GM12864 (cell line): Measurements from ENCODE around the gene NUP210L.

Experiments used
- DNase-seq: peaks from one replicate; pipeline ENCODE4 v3.0.0-alpha.2; 2011; ENCODE audit warnings: low read depth
- H3K4me3 ChIP-seq: 2 replicates; pipeline ENCODE4 v1.5.1; 2011; ENCODE audit warnings: mild to moderate bottlenecking, low read depth, low read length, control low read depth
- TF ChIP-seq, protein P1 (sequence below): IDR thresholded peaks from 2 replicates; pipeline ENCODE4 v1.5.1; 2011; ENCODE audit warnings: low read depth, mild to moderate bottlenecking, moderate library complexity, low read length, control low read depth, inconsistent platforms; ENCODE audit errors: missing control alignments

Gene NUP210L

DNA sequence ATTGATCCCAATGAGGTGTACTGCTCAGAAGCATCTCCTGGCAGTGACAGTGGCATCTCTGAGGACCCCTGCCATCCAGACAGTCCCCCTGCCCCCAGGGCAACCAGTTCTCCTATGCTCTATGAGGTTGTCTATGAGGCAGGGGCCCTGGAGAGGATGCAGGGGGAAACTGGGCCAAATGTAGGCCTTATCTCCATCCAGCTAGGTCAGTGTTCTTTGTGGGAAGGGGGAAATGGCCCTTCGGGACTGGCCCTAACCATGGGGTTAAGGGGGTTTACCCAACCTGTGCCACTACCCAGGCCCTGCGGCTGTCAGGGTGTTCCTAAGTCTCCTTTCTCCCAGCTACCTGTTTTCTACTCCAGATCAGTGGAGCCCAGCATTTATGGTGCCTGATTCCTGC lies 185.9 kb downstream of the NUP210L start:
- no peak overlapping the region for H3K4me3 ChIP-seq
- DNase-seq: no peak
- TF ChIP-seq, protein P1, sequence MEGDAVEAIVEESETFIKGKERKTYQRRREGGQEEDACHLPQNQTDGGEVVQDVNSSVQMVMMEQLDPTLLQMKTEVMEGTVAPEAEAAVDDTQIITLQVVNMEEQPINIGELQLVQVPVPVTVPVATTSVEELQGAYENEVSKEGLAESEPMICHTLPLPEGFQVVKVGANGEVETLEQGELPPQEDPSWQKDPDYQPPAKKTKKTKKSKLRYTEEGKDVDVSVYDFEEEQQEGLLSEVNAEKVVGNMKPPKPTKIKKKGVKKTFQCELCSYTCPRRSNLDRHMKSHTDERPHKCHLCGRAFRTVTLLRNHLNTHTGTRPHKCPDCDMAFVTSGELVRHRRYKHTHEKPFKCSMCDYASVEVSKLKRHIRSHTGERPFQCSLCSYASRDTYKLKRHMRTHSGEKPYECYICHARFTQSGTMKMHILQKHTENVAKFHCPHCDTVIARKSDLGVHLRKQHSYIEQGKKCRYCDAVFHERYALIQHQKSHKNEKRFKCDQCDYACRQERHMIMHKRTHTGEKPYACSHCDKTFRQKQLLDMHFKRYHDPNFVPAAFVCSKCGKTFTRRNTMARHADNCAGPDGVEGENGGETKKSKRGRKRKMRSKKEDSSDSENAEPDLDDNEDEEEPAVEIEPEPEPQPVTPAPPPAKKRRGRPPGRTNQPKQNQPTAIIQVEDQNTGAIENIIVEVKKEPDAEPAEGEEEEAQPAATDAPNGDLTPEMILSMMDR: no peak

DNA sequence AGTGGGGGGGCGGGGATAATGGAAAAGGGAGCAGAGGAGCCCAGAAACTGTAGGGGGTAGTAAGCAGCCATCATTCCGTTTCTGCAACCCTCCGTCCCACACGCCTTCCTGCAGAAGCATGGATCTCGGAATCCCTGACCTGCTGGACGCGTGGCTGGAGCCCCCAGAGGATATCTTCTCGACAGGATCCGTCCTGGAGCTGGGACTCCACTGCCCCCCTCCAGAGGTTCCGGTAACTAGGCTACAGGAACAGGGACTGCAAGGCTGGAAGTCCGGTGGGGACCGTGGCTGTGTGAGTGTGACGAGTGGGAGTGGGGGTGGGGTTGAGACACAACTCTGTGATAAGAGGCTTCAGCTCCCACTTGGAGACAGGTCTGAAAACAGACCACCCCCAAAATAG lies 186.5 kb downstream of the NUP210L start:
- peak overlapping the region; percentile 71 for H3K4me3 ChIP-seq
- TF ChIP-seq, protein P1: no peak
- DNase-seq: no peak

DNA sequence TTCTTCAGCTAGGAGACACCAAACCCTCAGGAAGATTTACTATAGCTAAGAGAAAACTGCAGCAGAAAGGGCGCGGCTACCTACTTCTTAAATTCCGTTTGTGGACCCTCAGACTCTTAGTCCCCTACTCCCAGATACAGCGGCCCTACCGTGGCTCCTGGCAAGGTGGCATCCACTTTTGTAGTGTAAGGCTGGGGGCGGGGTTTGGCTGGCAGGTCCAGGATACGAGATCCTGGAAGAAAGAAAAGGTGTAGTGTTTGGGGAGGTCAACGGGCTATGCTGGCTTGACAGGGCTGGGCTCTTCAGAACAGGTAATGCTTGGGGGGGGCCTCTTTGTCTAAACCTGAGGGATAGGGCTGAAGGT lies 186.9 kb downstream of the NUP210L start:
- H3K4me3 ChIP-seq: peak overlapping the region; percentile 71
- DNase-seq: no peak
- TF ChIP-seq, protein P1: no peak

DNA sequence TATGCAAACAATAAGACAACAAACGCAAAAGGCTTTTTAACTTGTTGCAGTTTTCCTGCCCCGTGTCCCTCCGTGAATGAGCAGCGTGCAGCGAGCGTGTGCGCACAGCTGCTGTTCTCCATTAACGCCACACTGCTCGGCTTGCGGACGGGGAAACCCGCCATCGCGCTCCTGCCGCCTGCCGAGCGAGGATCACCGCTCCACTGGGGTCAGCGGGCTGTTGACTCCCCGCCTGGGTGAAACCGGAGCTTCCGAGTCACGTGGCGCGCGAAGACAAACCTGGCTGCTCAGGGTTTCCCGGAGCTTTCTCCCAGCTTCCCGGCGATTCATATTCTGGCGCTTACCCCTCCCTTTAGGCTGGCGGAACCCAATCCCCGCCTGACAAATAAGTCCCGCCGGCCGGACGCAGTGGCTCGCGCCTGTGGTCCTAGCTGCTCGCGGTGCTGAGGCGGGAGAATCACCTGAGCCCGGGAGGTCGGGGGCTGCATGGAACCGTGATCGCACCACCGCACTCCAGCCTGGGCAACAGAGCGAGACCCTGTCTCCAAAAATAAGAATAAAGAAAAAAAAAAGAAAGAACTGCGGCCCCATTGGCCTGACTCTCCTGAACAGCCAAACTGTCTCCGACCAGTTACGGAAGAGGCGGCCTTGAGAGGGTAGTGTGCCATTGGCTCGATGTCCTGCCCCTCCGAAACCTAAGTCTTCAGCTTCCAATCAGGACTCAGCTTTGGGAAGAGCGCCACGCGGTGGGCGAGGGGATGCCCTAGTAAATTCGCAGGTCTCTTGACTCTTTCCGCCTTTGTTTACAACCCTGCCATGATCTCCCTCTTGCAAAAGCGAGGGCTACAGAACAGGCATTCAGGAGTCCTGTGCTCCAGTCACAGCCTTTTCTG lies 187.5 kb downstream of the NUP210L start, which contains the start of gene CREB3L4:
TSS of gene CREB3L4 (plus strand) at position 796 of the 893 bp plus-strand sequence. CDS start 624 bp downstream, outside the sequence.
- TF ChIP-seq, protein P1: peak; percentile 47

DNA sequence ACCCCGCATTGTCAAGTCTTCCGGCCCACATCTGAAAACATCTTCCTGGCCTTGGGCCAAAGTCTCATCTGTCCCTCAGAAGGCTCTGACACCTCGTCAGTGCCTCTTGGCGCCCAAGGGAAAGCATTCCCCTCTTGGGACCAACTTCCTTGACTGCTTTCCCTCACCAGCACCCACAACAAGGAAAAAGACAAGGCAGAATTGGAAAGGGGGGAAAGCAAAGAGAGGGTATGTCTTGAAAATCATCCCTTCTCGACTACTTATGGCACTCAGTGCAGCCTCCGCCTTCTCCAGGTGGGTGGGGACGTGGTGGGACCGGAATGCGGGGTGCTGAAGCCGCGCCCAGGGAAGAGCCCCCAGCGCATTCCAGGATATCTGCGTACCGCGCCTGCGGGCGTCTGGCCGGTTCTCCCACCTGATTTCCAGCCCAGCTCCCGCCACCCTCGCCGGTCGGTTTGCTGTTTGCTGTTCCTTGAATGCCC lies 191.0 kb downstream of the NUP210L start:
- peak overlapping the region; percentile 73 for H3K4me3 ChIP-seq
- no peak for DNase-seq
- TF ChIP-seq, protein P1: no peak

More for the DNA sequence above, 187.5 kb downstream of the NUP210L start, which contains the start of gene CREB3L4:
- peak; percentile 97 for DNase-seq
- H3K4me3 ChIP-seq: peak within 1 kb of the TSS; percentile 71

DNA sequence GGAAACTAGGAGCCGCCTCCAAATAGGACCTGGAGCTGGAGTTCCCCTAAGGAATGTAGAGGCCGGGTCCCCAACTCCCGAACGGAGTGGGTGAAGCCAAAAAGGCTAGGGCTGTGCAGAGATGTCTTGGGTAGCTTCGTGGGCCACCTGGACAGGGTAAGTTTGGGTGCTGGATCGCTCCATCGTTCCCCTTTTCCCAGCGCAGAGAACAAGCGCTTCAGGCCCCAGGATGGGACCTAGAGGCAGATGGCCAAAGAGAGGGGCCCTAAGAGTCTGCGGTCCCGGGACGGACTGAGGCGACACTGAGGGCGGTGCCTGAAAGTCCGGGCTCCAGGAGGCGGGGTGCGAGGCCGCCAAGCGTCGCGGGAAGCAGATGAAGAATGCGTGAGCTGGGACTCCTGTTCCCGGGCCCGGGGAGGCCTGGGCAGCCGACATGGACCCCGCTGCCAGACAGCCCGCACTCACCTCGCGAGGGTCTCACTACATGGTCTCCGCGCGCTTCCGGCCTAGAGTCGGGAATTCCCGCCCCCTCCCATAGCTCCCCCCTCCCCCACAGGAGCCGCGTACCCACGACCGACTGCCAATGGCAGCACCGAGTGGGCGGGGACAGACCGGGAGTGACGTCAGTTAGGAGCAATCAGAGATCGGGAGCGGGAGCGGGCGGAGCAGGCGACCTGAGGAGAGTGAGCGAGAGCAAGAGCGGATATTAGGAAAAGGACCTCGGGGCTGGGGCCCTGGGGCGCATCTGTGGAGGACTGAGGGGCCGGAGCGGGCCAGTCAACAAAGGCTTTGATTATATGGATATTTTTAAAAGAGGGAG lies 191.6 kb downstream of the NUP210L start, which contains the start of gene SLC39A1:
TSS of gene SLC39A1 (minus strand) at position 508 of the 820 bp plus-strand sequence. CDS start 822 bp downstream, outside the sequence.
- peak; percentile 88 for DNase-seq
- H3K4me3 ChIP-seq: peak within 1 kb of the TSS; percentile 73
- TF ChIP-seq, protein P1: no peak
